T follicular helper cell (primary cell): ENCODE results near the gene NQO1.
"Not testable (repeated sequence)": the region's sequence is repeated elsewhere in the genome, so short reads cannot be mapped to it uniquely, and the experiment has no call there.

ENCODE experiments used
- DNase-seq: peaks from one replicate; pipeline ENCODE4 v3.0.0-alpha.2; 2020; ENCODE audit warnings: low read depth

The NQO1 gene

DNA sequence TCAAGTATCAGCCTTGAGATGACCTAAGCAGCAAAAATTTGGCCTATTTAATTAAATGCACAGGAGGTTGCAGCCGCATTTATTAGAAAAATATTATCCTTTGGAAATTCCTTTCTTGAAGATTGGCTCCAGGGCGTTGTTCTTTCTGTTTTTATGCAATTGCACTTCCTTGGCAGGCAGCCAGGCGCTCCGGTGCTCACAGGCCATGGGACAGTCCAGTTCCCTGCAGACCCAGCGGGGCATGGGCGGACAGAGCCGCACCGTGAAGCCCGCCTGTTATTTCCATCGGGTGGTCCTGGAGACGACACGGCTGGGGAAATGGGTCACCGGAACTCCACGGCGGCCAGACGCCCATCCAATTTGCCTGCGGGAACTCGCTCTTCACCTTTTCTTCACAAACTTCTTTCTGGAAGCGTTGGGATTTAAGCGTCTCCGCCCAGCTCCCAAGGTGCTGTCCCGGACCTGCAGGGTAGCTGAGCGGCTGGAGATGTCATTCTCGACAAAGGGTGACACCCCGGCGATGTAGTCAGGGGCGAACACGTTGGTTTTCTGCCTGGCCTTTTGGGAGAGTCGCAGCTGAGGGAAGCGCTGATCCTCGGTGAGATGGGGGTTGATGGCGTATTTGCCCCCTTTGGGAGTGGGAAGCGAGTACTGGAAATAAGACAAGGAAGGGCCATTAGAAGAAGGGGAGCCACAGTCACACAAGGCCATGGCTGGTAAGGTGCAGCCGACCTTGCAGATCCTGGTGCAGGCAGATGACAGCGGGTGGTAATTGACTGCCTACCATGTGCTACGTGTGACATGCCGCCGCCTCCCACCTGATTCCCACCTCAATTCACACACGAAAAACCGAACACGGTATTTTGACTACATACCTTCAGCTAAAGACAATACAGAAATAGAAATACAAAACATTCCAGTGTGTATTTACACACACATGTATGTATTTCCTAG is 15.9 kb upstream of the NQO1 start:
- DNase-seq: no peak

DNA sequence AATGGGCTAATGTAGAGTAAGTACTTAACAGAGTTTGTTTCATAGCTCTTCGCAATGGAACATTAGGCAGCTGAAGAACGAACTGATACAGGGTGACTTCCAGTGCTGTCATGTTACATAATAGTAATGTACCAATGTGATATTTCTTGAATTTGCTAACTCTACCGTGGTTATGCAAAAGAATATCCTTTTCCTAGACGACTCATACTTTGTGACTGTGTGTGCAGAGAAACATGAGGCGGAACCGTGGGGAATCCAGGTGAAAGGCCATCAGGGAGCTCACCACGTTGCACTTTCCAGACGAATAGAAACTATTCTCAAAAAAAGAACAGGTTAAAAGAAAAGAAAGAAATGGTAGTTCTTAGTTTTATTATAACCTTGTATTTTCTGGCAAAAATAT is 15.2 kb upstream of the NQO1 start:
- no peak for DNase-seq

DNA sequence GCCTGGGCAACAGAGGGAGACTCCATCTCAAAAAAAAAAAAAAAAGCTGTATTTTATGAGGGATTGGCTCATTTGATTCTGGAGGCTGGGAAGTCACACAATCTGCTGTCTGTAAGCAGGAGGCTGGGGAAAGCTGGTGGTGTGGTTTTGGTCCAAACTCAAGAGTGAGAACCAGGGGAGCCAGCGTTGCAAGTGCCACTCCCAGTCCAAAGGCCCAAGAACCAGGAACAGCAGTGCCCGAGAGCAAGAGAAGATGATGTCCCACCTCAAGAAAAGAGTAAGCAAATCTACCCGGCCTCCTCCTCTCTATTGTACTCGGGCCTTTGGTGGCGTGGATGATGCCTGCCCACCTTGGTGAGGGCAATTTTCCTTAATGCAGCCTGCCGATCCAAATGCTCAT is 5.7 kb upstream of the NQO1 start:
- no peak for DNase-seq

DNA sequence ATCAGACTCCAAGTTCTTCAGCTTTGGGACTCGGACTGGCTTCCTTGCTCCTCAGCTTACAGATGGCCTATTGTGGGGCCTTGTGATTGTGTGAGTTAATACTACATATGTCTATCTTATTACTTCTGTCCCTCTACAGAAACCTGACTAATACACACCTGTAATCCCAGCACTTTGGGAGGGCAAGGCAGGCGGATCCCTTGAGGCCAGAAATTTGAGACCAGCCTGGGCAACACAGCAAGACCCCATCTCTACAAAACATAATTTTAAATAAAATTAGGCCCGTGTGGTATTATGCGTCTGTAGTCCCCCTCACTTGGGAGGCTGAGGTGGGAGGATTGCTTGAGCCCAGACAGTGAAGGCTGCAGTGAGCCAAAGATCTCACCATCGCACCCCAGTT is 4.9 kb upstream of the NQO1 start:
- not testable (repeated sequence) for DNase-seq

DNA sequence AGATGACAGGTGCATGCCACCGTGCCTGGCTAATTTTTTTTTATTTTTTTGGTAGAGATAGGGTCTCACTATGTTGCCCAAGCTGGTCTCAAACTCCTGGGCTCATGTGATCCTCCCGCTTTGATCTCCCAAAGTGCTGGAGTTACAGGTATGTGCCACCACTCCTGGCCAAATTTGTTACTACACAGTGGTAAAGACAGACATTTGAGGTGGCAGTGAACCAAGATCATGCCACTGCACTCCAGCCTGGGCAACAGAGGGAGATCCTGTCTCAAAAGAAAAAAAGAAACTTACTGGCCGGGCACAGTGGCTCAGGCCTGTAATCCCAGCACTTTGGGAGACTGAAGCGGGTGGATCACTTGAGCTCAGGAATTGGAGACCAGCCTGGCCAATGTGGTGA is 2.7 kb upstream of the NQO1 start:
- not testable (repeated sequence) for DNase-seq

DNA sequence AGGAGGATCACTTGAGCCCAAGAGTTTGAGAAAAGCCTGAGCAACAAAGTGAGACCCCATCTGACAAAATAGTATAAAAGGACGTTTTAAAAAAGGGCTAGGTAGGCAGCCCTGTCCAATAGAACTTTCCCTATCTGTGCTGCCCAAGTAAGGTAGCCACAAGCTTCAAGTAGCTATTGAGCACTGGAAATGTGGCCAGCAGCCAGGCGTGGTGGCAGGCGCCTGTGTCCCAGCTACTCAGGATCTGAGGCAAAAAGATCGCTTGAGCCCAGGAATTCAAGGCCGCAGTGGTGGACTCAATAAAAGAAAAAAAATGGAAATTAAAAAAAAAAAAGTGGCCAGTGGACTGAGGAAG is 1.5 kb upstream of the NQO1 start:
- DNase-seq: no peak

DNA sequence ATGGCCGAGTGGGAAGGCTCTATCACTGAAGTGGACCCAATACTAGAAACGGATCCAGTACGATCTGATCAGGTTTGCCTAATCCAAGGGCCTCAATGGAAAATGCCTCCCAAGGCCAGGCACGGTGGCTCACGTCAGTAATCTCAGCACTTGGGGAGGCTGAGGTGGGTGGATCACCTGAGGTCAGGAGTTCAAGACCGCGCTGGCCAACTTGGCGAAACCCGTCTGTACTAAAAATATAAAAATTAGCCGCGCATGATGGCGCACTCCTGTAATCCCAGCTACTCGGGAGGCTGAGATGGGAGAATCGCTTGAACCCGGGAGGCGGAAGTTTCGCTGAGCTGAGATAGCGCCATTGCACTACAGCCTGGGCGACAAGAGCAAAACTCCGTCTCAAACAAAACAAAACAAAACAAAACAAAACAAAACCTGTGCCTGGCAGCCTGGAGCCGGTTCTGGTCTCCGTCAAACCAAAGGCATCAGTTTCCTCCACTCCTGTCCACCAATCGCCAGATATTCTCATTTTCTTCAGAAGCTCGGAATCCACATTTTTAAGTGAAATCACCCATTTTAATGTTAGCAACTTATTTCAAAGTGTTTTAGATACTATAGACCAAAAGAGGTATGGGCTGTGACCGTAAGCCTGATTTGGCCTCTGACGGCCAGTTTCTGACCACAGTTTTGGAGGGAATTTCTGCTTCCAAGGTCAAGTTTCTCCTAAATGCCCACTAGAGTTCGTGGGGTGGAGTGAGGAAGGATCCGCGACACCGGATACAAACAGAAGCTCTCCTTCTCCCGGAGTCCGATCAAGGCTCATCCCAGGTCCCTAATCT is 664 bp downstream of the NQO1 start:
- DNase-seq: no peak

DNA sequence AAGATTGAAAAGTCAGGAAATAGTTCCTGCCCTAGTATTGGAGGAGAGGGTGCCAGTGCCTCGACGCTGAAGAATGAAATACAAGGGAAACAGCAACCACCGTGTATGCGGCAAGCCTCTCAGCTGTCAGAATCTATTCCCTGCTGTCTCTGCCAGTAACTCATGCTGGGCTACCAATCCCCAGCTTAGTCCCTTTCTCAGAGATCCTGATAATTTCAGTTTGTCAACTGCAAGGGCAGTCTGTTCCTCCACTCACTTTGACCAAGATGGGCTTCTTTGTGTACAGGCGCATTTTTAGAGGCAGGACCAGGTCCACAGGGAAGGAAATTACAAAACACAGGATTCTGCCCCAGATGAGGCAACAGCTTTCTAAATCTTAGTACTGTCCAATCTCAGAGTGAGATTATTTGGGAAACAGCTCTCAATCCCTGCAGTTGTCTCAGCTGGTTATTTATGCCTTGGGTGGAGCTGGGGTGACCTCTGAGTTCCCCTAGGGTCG is 1.3 kb downstream of the NQO1 start:
- DNase-seq: no peak

DNA sequence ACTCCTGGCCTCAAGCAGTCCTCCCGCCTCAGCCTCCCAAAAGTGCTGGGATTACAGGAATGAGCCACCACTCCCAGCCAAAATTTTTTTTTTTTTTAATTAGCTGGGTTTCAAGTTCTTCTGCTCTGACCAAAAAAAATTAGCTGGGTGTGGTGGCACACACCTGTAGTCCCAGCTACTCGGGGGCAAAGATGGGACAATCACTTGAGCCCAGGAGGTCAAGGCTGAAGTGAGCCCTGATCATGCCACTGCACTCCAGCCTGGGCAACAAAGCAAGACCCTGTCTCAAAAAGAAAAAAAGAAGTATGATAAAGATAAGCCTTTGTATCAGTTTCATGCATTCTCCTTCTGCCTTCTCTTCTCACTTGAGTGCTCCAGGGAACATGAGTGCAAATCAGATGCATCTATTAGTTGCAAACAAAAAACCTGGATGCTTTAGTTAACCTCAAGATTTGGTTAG is 1.9 kb downstream of the NQO1 start:
- no peak for DNase-seq

DNA sequence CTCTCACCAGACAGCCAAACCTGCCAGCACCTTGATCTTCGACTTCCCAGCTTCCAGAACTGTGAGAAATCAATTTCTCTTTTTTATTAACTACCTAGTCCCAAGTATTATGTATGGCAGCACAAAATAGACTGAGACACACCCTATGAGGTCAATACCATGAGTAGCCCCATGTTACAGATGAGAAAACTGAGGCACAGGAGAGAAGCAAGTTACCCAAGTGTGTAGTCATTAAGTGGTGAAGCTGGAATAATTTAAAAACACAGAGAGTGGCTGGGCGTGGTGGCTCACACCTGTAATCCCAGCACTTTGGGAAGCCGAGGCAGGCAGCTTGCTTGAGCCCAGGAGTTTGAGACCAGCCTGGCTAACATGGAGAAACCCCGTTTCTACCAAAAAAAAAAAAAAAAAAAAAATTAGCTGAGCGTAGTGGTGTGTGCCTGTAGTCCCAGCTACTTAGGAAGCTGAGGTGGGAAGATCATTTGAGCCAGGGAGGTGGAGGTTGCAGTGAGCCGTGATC is 4.9 kb downstream of the NQO1 start:
- no peak for DNase-seq

DNA sequence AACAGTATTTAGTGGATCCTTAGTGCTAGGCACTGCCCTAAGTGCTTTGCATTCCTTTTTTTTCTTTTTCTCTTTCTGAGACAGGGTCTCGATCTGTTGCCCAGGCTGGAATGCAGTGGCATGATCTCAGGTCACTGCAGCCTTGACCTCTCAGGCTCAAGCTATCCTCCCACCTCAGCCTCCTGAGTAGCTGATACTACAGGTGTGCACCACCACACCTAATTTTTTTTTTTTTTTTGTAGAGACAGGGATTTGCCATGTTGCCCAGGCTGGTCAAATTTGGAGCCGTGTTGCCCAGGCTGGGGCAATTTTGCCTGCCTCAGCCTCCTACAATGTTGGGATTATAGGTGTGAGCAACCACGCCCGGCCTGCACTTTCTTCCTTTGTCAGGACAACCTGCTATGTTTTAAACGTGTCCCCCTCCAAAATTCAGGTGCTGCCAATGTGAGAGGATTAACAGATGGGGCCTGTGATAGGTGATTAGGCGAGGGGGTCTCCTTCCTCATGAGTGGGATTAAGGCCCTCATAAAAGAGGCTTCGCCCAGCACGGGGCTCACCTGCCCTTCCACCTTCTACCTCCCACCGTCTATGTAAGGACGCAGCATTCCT is 5.4 kb downstream of the NQO1 start:
- no peak for DNase-seq

DNA sequence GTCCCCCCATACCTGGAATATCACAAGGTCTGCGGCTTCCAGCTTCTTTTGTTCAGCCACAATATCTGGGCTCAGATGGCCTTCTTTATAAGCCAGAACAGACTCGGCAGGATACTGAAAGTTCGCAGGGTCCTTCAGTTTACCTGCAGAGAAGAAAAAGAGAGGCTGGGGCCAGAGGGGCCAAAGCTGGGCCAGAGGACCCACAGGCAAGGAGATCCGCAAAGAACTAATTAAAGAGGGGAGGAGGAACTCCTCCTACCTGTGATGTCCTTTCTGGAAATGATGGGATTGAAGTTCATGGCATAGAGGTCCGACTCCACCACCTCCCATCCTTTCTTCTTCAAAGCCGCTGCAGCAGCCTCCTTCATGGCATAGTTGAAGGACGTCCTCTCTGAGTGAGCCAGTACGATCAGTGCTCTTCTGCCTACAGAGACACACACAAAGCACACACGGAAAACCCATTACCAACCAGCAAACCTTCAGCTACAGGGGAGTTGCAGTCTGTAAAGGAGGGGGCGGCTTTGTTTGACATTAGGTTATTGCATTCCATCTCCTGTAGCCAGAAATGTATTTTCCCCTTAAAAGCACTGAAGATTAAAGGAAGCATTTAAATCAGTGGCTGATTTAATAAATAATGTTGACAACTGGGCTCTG is 8.1 kb downstream of the NQO1 start:
- DNase-seq: no peak

DNA sequence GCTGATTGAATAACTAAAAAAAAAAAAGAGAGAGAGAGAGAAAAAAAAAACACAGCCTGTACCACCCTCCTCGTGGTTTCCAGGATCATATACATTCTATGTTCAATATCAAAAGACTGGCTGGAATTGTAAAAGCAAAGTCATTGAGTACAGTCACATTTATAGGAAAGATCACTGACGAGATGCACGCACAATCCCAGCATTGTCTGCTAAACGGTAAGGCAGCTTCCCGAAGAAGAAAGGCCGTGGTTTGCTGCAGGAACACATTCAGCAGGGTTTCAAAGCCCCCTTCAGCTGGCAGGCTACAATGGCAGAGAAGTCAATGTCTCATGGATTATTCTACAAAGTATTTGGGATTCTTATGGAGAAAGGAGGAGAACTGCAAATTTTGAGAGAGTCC is 9.3 kb downstream of the NQO1 start:
- no peak for DNase-seq

DNA sequence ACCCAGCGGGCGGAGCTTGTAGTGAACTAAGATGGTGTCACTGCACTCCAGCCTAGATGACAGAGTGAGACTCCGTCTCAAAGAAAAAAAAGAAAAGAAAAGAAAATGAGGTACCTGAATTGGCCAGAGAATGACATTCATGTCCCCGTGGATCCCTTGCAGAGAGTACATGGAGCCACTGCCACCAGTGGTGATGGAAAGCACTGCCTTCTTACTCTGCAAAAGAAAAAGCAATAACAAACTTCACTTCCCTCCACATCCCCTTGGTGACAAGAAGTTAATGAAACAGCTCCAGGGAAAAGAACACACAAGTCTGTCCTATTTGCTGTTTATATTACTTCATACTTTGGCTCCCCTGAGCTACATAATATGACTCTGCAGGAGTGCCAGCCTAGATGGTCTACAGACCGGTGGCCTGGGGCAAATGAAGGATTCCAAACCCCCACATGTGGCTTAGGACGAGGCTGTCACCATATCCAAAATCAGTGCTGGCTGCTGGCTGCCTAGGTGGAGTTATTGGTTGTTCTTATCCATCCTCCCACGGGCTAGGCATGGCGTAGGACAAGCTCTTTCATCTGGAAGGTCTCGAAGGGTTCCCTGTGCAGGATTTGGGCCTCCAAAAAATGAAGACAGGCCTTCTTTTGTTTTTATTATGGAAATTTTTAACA is 13.3 kb downstream of the NQO1 start:
- no peak for DNase-seq

DNA sequence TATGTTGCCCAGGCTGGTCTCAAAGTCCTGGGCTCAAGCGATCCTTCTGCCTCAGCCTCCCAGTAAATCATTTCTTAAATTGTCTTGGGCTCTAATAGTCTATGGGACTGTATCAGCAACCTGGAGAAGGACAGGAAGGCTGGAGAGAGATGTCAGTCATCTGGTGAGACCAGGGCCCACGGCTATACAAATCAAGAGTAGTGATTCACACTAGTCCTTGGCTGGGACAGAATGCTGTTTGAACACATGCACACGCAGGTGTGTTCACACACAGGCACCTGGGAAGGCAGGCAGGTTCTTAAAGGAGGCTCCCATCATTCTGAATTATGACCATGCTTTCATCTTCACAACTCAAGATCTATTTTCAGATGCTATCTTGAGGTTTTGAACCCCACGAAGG is 14.1 kb downstream of the NQO1 start:
- no peak for DNase-seq

DNA sequence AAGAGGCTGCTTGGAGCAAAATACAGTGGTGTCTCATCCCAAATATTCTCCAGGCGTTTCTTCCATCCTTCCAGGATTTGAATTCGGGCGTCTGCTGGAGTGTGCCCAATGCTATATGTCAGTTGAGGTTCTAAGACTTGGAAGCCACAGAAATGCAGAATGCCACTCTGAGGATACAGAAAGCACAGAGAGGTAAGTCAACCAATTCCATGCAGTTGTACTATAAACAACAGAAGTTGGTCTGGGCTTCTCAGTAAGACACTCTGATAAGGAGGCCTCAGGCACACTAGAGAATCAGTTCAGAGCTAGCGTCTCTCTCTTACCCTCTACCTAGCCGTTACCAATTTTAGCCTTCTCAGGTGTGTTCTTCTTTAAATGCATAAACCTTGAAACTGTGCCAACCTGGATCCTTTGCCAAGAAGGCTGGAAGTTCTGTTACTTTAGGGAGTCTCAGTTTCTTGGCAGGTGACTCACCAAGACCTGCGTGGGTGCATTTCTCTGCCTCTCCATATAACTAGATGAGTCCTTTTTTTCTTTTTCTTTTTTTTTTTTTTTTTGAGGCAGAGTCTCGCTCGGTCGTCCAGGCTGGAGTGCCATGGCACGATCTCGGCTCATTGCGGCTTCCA is 15.1 kb downstream of the NQO1 start:
- no peak for DNase-seq

DNA sequence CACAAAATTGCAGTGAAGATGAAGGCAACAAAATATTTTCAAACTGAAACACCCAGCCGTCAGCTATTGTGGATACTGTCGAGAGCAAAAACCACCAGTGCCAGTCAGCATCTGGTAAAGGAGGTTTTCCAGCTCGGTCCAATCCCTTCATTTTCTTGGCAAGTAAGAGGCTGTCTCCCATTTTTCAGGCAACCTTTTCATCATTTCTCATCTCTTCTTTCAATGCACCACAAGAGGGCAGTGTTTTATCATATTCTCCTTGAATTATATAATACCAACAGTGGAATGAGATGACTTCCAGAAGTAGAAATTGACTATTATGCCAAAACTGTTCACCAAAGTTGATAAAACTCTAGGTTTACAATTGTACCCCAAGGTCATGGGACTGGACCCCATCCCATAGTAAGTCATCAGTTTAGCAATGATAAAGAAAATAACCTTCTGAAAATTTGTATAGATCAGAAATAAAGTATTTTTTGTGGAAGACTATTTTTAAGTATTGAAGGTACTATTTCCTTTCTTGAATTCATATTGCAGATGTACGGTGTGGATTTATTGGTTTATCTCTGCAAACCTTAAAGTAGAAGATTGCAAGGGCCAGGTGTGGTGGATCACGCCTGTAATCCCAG is 16.8 kb downstream of the NQO1 start:
- no peak for DNase-seq

DNA sequence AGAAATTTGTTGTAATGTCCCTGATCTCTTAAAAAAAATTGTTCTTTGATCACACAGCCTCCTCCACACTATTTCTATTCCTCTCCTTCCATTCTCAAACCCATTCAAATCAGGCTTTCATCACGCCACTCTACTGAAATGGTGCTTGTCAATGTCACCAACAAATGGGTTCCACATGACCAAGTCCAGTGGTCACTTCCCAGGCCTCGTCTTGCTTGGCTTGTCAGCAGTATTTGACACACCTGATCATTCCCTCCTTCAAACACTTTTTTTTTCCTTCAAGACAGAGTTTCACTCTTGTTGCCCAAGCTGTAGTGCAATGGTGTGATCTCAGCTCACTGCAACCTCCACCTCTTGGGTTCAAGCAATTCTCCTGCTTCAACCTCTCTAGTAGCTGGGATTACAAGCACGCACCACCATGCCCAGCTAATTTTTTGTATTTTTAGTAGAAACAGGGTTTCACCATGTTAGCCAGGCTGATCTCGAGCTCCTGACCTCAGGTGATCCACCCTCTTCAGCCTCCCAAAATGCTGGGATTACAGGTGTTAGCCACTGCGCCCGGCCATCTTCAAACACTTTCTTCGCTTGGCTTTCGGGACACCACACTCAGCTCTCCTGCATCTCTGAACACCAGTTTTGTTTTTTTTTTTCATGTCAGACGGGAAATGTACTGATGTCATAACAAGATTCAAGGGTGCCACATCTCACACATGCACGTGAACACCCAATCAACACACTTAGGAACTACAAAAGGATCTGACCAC is 18.3 kb downstream of the NQO1 start:
- DNase-seq: no peak

DNA sequence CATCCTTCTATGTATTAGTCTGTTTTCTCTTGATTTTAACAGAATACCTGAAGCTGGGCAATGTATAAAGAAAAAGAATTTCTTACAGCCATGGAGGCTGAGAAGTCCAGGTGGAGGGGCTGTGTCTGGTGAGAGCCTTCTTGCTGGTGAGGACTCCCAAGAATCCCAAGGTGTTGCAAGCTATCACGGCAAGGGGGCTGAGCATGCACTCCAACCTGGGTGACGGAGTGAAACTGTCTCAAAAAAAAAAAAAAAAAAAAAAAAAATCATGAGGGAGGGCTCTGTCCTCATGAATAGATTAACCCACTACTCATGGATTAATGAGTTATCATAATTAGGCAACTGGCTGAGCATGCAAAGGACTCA is 19.4 kb downstream of the NQO1 start:
- DNase-seq: no peak
